GM18499 (cell line): ENCODE results near the gene SEC31A.
"Not testable (repeated sequence)": the region's sequence is repeated elsewhere in the genome, so short reads cannot be mapped to it uniquely, and the experiment has no call there.

Source experiments
- ATAC-seq: cut with Tn5 transposase; IDR thresholded peaks from one replicate; pipeline ENCODE4 v1.9.1; 2021; ENCODE audit warnings: moderate number of reproducible peaks; ENCODE audit not compliant: insufficient read depth, unreplicated experiment

The SEC31A gene

GRCh38 chr4:82839624-82840023 lies 51.3 kb downstream of the SEC31A start:
- ATAC-seq: no peak

DNA sequence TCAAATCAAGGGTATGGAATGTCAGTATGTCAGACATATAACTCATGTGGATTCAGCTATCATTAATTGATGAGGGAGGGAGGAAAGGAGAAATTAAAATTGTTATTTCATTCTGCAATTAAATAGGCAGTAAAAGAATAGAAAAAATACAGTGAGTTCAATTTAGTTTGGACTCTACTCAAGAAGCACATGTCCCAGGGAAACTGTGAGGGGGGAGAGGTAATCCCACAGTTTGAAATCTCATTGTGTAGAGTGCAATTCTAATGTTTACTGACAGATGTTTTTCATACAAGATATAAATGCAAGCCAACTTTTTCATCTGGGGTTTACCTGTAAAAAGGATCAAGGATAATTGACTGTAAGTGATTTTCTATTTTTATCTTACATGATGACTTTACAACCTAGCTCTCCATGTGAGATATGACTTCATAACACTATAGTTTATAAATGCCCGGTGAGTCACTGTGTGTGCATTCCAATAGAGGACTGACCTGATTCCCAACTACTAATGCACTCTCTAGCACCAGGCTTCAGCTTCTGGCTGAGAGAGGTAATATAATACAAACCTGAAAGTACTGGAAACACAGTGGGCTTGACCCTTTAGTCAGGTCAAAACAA lies 57.1 kb downstream of the SEC31A start:
- ATAC-seq: no peak

- not testable (repeated sequence) for ATAC-seq
Observed at GRCh38 chr4:82833060-82833459, 57.9 kb downstream of the SEC31A start.

- ATAC-seq: no peak
Observed at GRCh38 chr4:82825425-82825824, 65.5 kb downstream of the SEC31A start.

DNA sequence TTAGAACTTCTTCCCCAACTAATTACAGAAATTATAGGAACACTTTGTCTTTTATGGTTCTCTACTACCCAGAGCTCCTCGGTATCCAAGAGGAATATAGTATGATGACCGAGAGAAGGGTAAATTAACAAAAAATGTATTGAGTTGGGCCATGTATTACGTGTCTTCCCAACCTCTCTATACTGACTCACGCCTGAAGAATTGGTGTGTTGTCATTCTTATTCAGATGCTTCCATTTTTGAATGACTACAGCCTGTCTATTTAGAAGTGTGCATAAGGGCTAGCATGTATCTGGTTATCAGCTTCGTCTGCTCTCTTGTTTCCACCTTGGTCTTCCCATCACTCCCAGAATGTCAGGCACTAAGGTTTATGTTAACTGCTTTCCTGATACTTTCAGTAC lies 67.9 kb downstream of the SEC31A start:
- ATAC-seq: no peak

DNA sequence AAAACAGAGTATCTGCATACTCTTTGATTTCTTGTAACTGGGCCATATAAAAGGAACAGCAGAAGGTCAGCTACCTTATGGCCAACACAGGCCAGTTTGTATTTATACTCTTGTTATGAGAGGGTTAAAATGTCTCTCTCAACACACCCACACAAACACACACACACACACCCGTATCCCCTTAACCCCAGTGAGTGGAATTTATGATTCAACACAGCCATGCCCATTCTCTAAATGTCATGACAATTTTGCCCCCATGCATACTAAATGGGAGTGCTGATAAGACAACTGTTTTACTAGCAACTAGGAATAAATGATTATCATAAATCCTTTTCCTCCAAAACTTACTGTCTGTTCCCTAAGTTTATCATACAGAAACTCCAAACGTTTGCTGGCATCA lies 70.3 kb downstream of the SEC31A start:
- no peak for ATAC-seq

- no peak for ATAC-seq
Observed at GRCh38 chr4:82818664-82819662, 72.0 kb downstream of the SEC31A start.

DNA sequence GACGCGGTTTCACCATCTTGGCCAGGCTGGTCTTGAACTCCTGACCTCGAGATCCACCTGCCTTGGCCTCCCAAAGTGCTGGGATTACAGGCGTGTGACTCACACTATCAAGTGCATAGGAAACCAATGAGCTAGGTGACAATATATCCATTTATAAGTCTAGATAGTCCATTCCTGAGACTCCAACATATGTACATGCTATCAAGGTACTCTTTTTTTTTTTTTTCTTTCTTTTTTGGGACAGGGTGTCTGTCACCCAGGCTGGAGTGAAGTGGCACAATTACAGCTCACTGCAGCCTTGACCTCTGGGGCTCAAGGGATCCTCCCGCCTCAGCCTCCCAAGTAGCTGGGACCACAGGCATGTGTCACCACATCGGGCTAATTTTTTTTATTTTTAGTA lies 74.1 kb downstream of the SEC31A start:
- not testable (repeated sequence) for ATAC-seq

DNA sequence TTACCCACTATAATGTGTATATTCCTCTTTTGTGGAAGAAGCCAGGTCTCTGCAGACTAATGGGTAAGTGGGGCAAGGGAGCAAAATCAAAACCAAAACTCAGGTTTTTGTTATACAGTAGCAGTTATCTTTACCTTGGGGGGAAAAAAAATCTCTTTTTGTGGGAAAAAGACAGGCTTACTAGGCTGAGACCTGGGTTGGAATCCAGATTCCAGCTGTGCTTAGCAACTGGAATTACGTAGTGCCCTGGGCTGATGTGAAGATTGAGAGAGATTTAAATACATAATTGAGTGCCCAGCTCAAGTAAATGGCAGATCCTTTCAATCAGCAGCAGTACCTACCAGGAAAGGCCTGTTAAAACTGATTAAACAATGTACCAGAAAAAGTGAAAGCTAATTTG lies 76.9 kb downstream of the SEC31A start:
- no peak for ATAC-seq

DNA sequence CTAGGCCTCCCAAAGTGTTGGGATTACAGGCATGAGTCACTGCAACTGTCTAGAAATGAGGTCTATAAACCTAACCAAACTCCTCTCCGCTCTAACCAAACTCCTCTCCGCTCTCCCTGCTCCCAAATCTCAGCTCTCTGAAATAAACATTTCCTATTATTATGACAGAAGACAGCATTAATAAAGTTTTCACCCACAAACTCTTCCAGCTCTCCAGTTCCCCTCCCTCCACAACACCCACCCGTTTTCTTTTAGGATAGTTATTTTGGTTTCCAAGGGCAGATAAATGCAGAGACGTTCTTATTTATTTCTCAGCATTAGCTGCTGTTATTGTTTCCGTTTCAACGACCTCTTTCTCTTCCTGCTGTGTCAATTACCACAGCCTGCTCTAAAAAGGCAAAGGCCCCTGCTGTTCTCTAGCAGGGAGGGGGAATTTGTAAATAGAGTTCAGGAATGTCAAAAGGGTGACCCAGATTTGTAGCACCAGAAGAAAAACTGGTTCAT lies 79.1 kb downstream of the SEC31A start:
- ATAC-seq: no peak

- ATAC-seq: no peak
Observed at GRCh38 chr4:82811392-82811791, 79.6 kb downstream of the SEC31A start.

- no peak for ATAC-seq
Observed at GRCh38 chr4:82810176-82810575, 80.8 kb downstream of the SEC31A start.

GRCh38 chr4:82809619-82810018 lies 81.3 kb downstream of the SEC31A start:
- no peak for ATAC-seq

- ATAC-seq: no peak
Observed at GRCh38 chr4:82803746-82804145, 87.2 kb downstream of the SEC31A start.

GRCh38 chr4:82802911-82803310 lies 88.0 kb downstream of the SEC31A start:
- ATAC-seq: no peak

- ATAC-seq: no peak
Observed at GRCh38 chr4:82801910-82802521, 88.9 kb downstream of the SEC31A start.

DNA sequence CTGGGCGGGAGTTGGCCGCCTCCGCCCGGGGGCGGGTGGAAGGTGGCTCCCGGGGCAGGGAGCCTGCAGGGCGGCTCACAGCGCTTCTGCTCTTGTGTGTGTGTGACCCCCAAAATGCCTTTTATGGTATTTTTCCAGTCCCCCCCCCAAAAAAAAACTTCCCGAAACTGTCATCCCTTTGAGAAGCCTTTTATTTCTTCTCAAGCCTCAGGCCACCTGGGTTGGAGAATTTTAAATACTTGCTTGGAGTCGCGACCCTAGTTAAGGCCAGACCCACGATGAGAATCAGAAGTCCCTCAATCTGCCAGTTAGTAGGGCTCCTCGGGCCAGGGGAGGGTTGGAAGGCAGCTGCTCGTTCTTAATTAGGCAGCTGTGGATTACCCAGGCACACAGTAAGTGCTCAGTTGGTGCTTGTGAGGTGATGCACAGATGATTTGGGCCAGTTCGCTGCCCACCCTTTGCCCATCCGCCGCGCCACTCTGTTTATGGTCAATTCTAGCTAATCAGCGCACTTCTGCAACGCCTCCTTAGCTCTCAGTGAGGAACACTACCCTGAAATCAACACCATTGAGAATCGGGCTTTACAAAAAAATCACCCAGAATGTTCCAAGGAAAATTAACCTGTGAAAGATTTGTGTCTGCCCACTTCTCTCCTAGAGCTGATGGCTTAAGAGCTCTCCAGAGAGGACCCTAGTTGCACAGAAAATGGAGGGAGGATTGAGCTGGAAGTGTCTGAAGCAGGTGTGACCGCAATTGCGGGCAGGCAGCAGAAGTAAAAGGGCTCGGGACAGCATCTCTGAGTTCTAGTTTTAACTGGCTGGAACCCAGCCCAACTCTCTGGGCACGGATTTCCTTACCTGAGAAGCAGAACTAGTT lies 91.7 kb downstream of the SEC31A start:
- no peak for ATAC-seq

DNA sequence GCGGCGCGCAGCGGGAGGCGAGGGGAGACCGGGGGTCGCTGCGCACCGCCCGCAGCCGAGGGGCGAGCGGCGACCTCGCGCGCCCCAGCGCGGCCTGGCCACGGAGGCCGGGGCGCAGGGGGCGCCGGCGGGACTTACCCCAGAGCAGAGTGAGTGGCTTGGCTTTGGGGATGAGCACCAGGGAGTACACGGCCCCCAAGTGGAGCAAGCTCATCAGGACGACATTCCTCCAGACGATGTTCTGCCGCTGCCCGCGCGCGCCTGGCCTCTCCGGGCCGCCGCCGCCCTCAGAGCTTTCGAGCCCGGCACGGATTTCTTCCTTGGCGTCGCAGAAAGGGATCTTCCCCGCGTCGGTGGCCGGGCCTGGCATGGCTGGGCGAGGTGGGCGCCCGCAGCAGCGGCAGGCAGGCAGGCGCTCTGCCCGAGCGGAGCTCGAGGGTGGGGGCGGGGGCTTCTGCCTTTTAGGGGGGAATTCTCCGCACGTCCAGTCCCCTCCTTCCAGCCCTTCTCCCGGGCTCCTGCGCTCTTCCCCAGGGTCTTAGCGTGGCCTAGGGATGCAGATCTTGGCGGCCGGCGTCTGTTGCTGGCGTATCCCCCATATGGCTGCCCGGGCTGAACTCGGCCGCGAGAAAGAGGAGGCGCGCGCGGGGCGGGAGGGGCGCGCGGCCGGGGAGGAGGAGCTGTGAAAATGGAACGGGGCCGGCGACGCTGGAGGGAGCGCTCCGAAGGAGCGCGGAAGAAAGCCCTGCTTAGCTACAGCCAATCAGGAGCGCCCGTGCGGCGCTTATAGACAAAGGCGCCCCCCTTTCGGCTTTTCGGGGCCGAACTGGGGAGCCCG lies 92.6 kb downstream of the SEC31A start, which contains the start of gene SCD5:
TSS of gene SCD5 (minus strand) at position 629 of the 838 bp plus-strand sequence. CDS start at position 370, 259 bp downstream.
- no peak for ATAC-seq
